H9 (cell line): Measurements from ENCODE around the gene UPF2. TPM values are rescaled to one million over a fixed set of nuclear protein-coding genes. Genes with fewer than 3 reads are reported as not detected.

Experiments
- DNase-seq: peaks from one replicate; pipeline ENCODE4 v3.0.0-alpha.2; 2017
- H2AFZ ChIP-seq: one replicate; pipeline ENCODE4 v1.6.1; 2013; ENCODE audit warnings: mild to moderate bottlenecking, low read length, control low read depth, moderate library complexity
- H2AK5ac ChIP-seq: 2 replicates; pipeline ENCODE4 v1.6.1; 2013; ENCODE audit warnings: low read length, control low read depth, mixed read lengths; ENCODE audit not compliant: insufficient read length
- H2BK120ac ChIP-seq: one replicate; pipeline ENCODE4 v1.6.1; 2013; ENCODE audit warnings: low read depth, mild to moderate bottlenecking, low read length, control low read depth, inconsistent platforms; ENCODE audit not compliant: poor library complexity, severe bottlenecking
- H2BK12ac ChIP-seq: 2 replicates; pipeline ENCODE4 v1.6.1; 2013; ENCODE audit warnings: low read length, control low read depth, mixed read lengths, low read depth; ENCODE audit not compliant: insufficient read length
- H2BK15ac ChIP-seq: 2 replicates; pipeline ENCODE4 v1.6.1; 2013; ENCODE audit warnings: low read depth, low read length, control low read depth
- H2BK20ac ChIP-seq: one replicate; pipeline ENCODE4 v1.6.1; 2013; ENCODE audit warnings: low read depth, mild to moderate bottlenecking, low read length, control low read depth, inconsistent platforms; ENCODE audit not compliant: poor library complexity, severe bottlenecking
- H2BK5ac ChIP-seq: 2 replicates; pipeline ENCODE4 v1.6.1; 2013; ENCODE audit warnings: low read length, control low read depth, mixed read lengths; ENCODE audit not compliant: insufficient read length
- H3K14ac ChIP-seq: 2 replicates; pipeline ENCODE4 v1.6.1; 2013; ENCODE audit warnings: low read length, control low read depth; ENCODE audit not compliant: insufficient read depth
- H3K18ac ChIP-seq: 2 replicates; pipeline ENCODE4 v1.6.1; 2013; ENCODE audit warnings: low read depth, mild to moderate bottlenecking, mixed read lengths, low read length, control low read depth; ENCODE audit not compliant: insufficient read length
- H3K23ac ChIP-seq: 2 replicates; pipeline ENCODE4 v1.6.1; 2013; ENCODE audit warnings: low read length, control low read depth, mixed read lengths, low read depth; ENCODE audit not compliant: insufficient read length
- H3K23me2 ChIP-seq: 2 replicates; pipeline ENCODE4 v1.6.1; 2013; ENCODE audit warnings: low read depth, mild to moderate bottlenecking, mixed read lengths, low read length, control low read depth; ENCODE audit not compliant: insufficient read length, poor library complexity, severe bottlenecking
- H3K27ac ChIP-seq: 2 replicates; pipeline ENCODE4 v1.5.1; 2013; ENCODE audit warnings: low read length, control low read depth, mixed read lengths, low read depth; ENCODE audit not compliant: insufficient read length
- H3K27me3 ChIP-seq: 2 replicates; pipeline ENCODE4 v1.6.1; 2013; ENCODE audit warnings: low read length, control low read depth, inconsistent platforms; ENCODE audit not compliant: insufficient read depth
- H3K4ac ChIP-seq: 2 replicates; pipeline ENCODE4 v1.6.1; 2013; ENCODE audit warnings: low read depth, mild to moderate bottlenecking, control low read depth, inconsistent platforms, low read length, moderate library complexity
- H3K4me1 ChIP-seq: 2 replicates; pipeline ENCODE4 v1.6.1; 2013; ENCODE audit warnings: low read length, control low read depth, inconsistent platforms; ENCODE audit not compliant: insufficient read depth
- H3K4me2 ChIP-seq: 2 replicates; pipeline ENCODE4 v1.6.1; 2013; ENCODE audit warnings: low read length, control low read depth, mixed read lengths; ENCODE audit not compliant: insufficient read length, insufficient read depth
- H3K56ac ChIP-seq: 2 replicates; pipeline ENCODE4 v1.6.1; 2013; ENCODE audit warnings: low read depth, mild to moderate bottlenecking, mixed read lengths, low read length, control low read depth; ENCODE audit not compliant: insufficient read length
- H3K79me1 ChIP-seq: 2 replicates; pipeline ENCODE4 v1.6.1; 2013; ENCODE audit warnings: low read depth, mild to moderate bottlenecking, moderate library complexity, low read length, control low read depth, inconsistent platforms; ENCODE audit not compliant: insufficient read depth, poor library complexity, severe bottlenecking
- H3K79me2 ChIP-seq: 2 replicates; pipeline ENCODE4 v1.6.1; 2013; ENCODE audit warnings: low read length, control low read depth, inconsistent platforms; ENCODE audit not compliant: insufficient read depth
- H3K9ac ChIP-seq: 2 replicates; pipeline ENCODE4 v1.6.1; 2013; ENCODE audit warnings: low read length, control low read depth, mixed read lengths; ENCODE audit not compliant: insufficient read length; ENCODE audit errors: extremely low read depth
- H3K9me3 ChIP-seq: one replicate; pipeline ENCODE4 v1.6.1; 2013; ENCODE audit warnings: low read depth, low read length, inconsistent platforms; ENCODE audit not compliant: control insufficient read depth
- H3T11ph ChIP-seq: one replicate; pipeline ENCODE4 v1.6.1; 2013; ENCODE audit warnings: mild to moderate bottlenecking, low read length, control low read depth, inconsistent platforms
- H4K20me1 ChIP-seq: one replicate; pipeline ENCODE4 v1.6.1; 2013; ENCODE audit not compliant: control insufficient read depth, insufficient read length, insufficient read depth
- H4K5ac ChIP-seq: 2 replicates; pipeline ENCODE4 v1.6.1; 2013; ENCODE audit warnings: low read depth, mild to moderate bottlenecking, mixed read lengths, low read length, control low read depth; ENCODE audit not compliant: insufficient read length
- H4K8ac ChIP-seq: replicated peaks from 2 replicates; pipeline ENCODE4 v1.6.1; 2013; ENCODE audit warnings: low read length, control low read depth, mixed read lengths, low read depth; ENCODE audit not compliant: insufficient read length
- H4K91ac ChIP-seq: 2 replicates; pipeline ENCODE4 v1.6.1; 2013; ENCODE audit warnings: low read depth, mild to moderate bottlenecking, moderate library complexity, mixed read lengths, low read length, control low read depth; ENCODE audit not compliant: insufficient read length
- H3K27ac Mint-ChIP-seq, 3 experiments: 2 replicates in 2 of 3; 3 replicates in 1 of 3; pipeline ENCODE4 v1.8.0; 2020 to 2021; ENCODE audit warnings: mixed read lengths in 3 of 3, mild to moderate bottlenecking in 1 of 3, moderate library complexity in 1 of 3
- H3K27me3 Mint-ChIP-seq: 2 replicates; pipeline ENCODE4 v1.8.0; 2021; ENCODE audit warnings: low read depth, mild to moderate bottlenecking, moderate library complexity, mixed read lengths
- H3K36me3 Mint-ChIP-seq, 3 experiments: 2 replicates in 2 of 3; 3 replicates in 1 of 3; pipeline ENCODE4 v1.8.0; 2020 to 2021; ENCODE audit warnings: low read depth in 3 of 3, mixed read lengths in 3 of 3; ENCODE audit not compliant: insufficient read depth in 1 of 3
- H3K4me1 Mint-ChIP-seq, 2 experiments: 2 replicates each; pipeline ENCODE4 v1.8.0; 2020; ENCODE audit warnings: mixed read lengths in 2 of 2
- H3K4me3 Mint-ChIP-seq, 2 experiments: 2 replicates in 1 of 2; 3 replicates in 1 of 2; pipeline ENCODE4 v1.8.0; 2020 to 2021; ENCODE audit warnings: mild to moderate bottlenecking in 2 of 2, mixed read lengths in 2 of 2, moderate library complexity in 1 of 2
- H3K9me3 Mint-ChIP-seq, 2 experiments: 2 replicates in 1 of 2; 3 replicates in 1 of 2; pipeline ENCODE4 v1.8.0; 2020; ENCODE audit warnings: mild to moderate bottlenecking in 2 of 2, mixed read lengths in 2 of 2, moderate library complexity in 1 of 2
- CTCF ChIP-seq: fragments of 200-600 bp; sonication (generic); conservative IDR thresholded peaks from 3 replicates; pipeline ENCODE4 v1.8.0; 2021; ENCODE audit warnings: antibody characterized with exemption, mild to moderate bottlenecking
- WGBS: extraction: QIAGEN DNeasy Blood & Tissue Kit; methylation state at CpG from one replicate; pipeline ENCODE4 v1.1.7; 2013; ENCODE audit warnings: missing lambda C conversion rate, low lambda C conversion rate, mixed read lengths; ENCODE audit not compliant: insufficient read length; ENCODE audit errors: extremely low coverage; 5-methylcytosine and 5-hydroxymethylcytosine counted together
- total RNA-seq: library from RNA; stranded (reverse); gene quantifications from 2 replicates; pipeline ENCODE4 v1.2.1, GENCODE V29; 2021

Gene UPF2
- total RNA-seq, 1 experiment from 2014 or later, result 34.1 TPM

- Histone ChIP-seq H3K18ac (no peak overlapping the region), H3K27me3 (no peaks in the 10 kb centered on the region), H3K9me3 (no peaks in the 10 kb centered on the region), H3K9ac (no peak overlapping the region), H4K20me1 (no peaks in the 10 kb centered on the region), H3K23me2 (no peaks in the 10 kb centered on the region), H3K23ac (no peak overlapping the region), H3K79me1 (no peaks in the 10 kb centered on the region), H3K27ac (no peak overlapping the region), H3K4me1 (no peaks in the 10 kb centered on the region), H2AK5ac (no peak overlapping the region), H3K14ac (no peak overlapping the region), H4K5ac (no peak overlapping the region), H2BK5ac (no peak overlapping the region), H2BK15ac (no peak overlapping the region), H3K79me2 (no peaks in the 10 kb centered on the region), H4K91ac (no peak overlapping the region), H3K56ac (no peak overlapping the region), H4K8ac (no peak overlapping the region), H2BK20ac (no peak overlapping the region), H2BK120ac (no peak overlapping the region), H3T11ph (no peak overlapping the region), H3K4me2 (no peak overlapping the region), H2AFZ (no peak overlapping the region), H2BK12ac (no peak overlapping the region), H3K4ac (no peak overlapping the region)
- peak overlapping the region in 1 of 3 experiments; percentile 44; a peak in 3 of 7 replicates for H3K27ac Mint-ChIP-seq
- TF ChIP-seq CTCF, result no peak
- no peaks in the 10 kb centered on the region for H3K9me3 Mint-ChIP-seq
- no CpG with 5 or more reads among the region's 11 CpGs for WGBS
- peaks cover 5% of the 10 kb centered on the region for H3K27me3 Mint-ChIP-seq
- peaks cover 10 to 11% of the 10 kb centered on the region in 2 experiments for H3K4me1 Mint-ChIP-seq
- H3K36me3 Mint-ChIP-seq, result no peaks in the 10 kb centered on the region
- no peak for DNase-seq
- H3K4me3 Mint-ChIP-seq, result no peak overlapping the region
Measured at GRCh38 chr10:11908991-11909390, 133.6 kb downstream of the UPF2 start.
